ENCODE results near the gene FOXP4.

GRCh38 chr6:41552723-41553122, 6.5 kb downstream of the FOXP4 start:
- TF ChIP-seq, protein P1, sequence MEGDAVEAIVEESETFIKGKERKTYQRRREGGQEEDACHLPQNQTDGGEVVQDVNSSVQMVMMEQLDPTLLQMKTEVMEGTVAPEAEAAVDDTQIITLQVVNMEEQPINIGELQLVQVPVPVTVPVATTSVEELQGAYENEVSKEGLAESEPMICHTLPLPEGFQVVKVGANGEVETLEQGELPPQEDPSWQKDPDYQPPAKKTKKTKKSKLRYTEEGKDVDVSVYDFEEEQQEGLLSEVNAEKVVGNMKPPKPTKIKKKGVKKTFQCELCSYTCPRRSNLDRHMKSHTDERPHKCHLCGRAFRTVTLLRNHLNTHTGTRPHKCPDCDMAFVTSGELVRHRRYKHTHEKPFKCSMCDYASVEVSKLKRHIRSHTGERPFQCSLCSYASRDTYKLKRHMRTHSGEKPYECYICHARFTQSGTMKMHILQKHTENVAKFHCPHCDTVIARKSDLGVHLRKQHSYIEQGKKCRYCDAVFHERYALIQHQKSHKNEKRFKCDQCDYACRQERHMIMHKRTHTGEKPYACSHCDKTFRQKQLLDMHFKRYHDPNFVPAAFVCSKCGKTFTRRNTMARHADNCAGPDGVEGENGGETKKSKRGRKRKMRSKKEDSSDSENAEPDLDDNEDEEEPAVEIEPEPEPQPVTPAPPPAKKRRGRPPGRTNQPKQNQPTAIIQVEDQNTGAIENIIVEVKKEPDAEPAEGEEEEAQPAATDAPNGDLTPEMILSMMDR (IDR thresholded peaks at IDR 0.05; ENCODE audit: low read length): no peak
- TF ChIP-seq EZH2 (IDR thresholded peaks at IDR 0.05; ENCODE audit: borderline replicate concordance, low read length): no peak

All from OCI-LY1 (cell line).